ENCODE measurements around the gene NHLH2. TPM values are rescaled to one million over a fixed set of nuclear protein-coding genes. Genes with fewer than 3 reads are reported as not detected.

The NHLH2 gene
- total RNA-seq, 2 donors from 2014 or later: 1.4 to 2.1 TPM

GRCh38 chr1:115826628-115827027 lies 14.3 kb downstream of the NHLH2 start:
- H3K27me3 Mint-ChIP-seq (ENCODE audit: insufficient read depth): no peaks in the 10 kb centered on the region
- WGBS, 2 experiments (ENCODE audit: insufficient coverage in 1 of 2, insufficient read length in 1 of 2): 33 to 34% methylated on average over 3 of the region's 3 CpGs
- peak overlapping the region; percentile 59 for H3K27ac Mint-ChIP-seq
- peaks cover 47% of the 10 kb centered on the region for H3K4me1 Mint-ChIP-seq
- H3K9ac ChIP-seq (ENCODE audit: extremely low read depth, low read length, poor library complexity, severe bottlenecking): no peak overlapping the region
- peaks cover 8% of the 10 kb centered on the region for H3K36me3 Mint-ChIP-seq (ENCODE audit: low read depth)
- peak overlapping the region; percentile 71 for H3K27ac ChIP-seq (ENCODE audit: low read depth, low read length)
- peak; percentile 44 for DNase-seq
- H3K9me3 Mint-ChIP-seq: no peaks in the 10 kb centered on the region
- no peaks in the 10 kb centered on the region for H3K27me3 ChIP-seq (ENCODE audit: control insufficient read depth, insufficient read depth, low read length, poor library complexity, severe bottlenecking)
- H3K4me3 ChIP-seq (ENCODE audit: low read length): no peak overlapping the region
- H3K36me3 ChIP-seq (ENCODE audit: control insufficient read depth, insufficient read depth, low read length): no peaks in the 10 kb centered on the region
- peaks cover 17% of the 10 kb centered on the region for H3K4me1 ChIP-seq (ENCODE audit: control insufficient read depth, insufficient read depth, low read length)
- no peak overlapping the region for H3K4me3 Mint-ChIP-seq
- TF ChIP-seq CTCF (conservative IDR thresholded peaks at IDR 0.05): no peak
- H3K9me3 ChIP-seq (ENCODE audit: control insufficient read depth, low read length): no peaks in the 10 kb centered on the region

- no peak for DNase-seq
- Histone ChIP-seq H3K36me3 (ENCODE audit: control insufficient read depth, insufficient read depth, low read length) (no peaks in the 10 kb centered on the region), H3K27ac (ENCODE audit: low read depth, low read length) (no peak overlapping the region), H3K4me1 (ENCODE audit: control insufficient read depth, insufficient read depth, low read length) (peaks cover 10% of the 10 kb centered on the region), H3K9ac (ENCODE audit: extremely low read depth, low read length, poor library complexity, severe bottlenecking) (no peak overlapping the region), H3K27me3 (ENCODE audit: control insufficient read depth, insufficient read depth, low read length, poor library complexity, severe bottlenecking) (no peaks in the 10 kb centered on the region), H3K9me3 (ENCODE audit: control insufficient read depth, low read length) (no peaks in the 10 kb centered on the region), H3K4me3 (ENCODE audit: low read length) (no peak overlapping the region)
- Mint-ChIP-seq H3K27ac (no peak overlapping the region), H3K4me3 (no peak overlapping the region), H3K36me3 (ENCODE audit: low read depth) (no peaks in the 10 kb centered on the region), H3K27me3 (ENCODE audit: insufficient read depth) (no peaks in the 10 kb centered on the region), H3K4me1 (peaks cover 18% of the 10 kb centered on the region), H3K9me3 (no peaks in the 10 kb centered on the region)
- TF ChIP-seq CTCF (conservative IDR thresholded peaks at IDR 0.05): no peak
Observed at GRCh38 chr1:115822117-115822516, 18.8 kb downstream of the NHLH2 start.

- Mint-ChIP-seq H3K27me3 (ENCODE audit: insufficient read depth) (no peaks in the 10 kb centered on the region), H3K36me3 (ENCODE audit: low read depth) (no peaks in the 10 kb centered on the region), H3K4me3 (no peak overlapping the region), H3K4me1 (peaks cover 13% of the 10 kb centered on the region), H3K27ac (no peak overlapping the region), H3K9me3 (no peaks in the 10 kb centered on the region)
- no peak for TF ChIP-seq CTCF (conservative IDR thresholded peaks at IDR 0.05)
- no peak overlapping the region for H3K4me3 ChIP-seq (ENCODE audit: low read length)
- WGBS, 2 experiments (ENCODE audit: insufficient coverage in 1 of 2, insufficient read length in 1 of 2): 90 to 96% methylated on average over 3 of the region's 3 CpGs
- DNase-seq: no peak
- no peak overlapping the region for H3K27ac ChIP-seq (ENCODE audit: low read depth, low read length)
- peaks cover 11% of the 10 kb centered on the region for H3K4me1 ChIP-seq (ENCODE audit: control insufficient read depth, insufficient read depth, low read length)
- H3K9me3 ChIP-seq (ENCODE audit: control insufficient read depth, low read length): no peaks in the 10 kb centered on the region
- H3K27me3 ChIP-seq (ENCODE audit: control insufficient read depth, insufficient read depth, low read length, poor library complexity, severe bottlenecking): no peaks in the 10 kb centered on the region
- no peak overlapping the region for H3K9ac ChIP-seq (ENCODE audit: extremely low read depth, low read length, poor library complexity, severe bottlenecking)
- no peaks in the 10 kb centered on the region for H3K36me3 ChIP-seq (ENCODE audit: control insufficient read depth, insufficient read depth, low read length)
Observed at GRCh38 chr1:115815694-115816093, 25.2 kb downstream of the NHLH2 start.
